HEK293T (cell line): ENCODE data around the gene LAMTOR4.
"Not testable (repeated sequence)": the region's sequence is repeated elsewhere in the genome, so short reads cannot be mapped to it uniquely, and the experiment has no call there.

Experiments
- CTCF ChIA-PET: fragments of 350-600 bp; formaldehyde crosslinking; extraction: SDS; loops from one replicate; lab custom pipeline; 2021; ENCODE audit warnings: antibody characterized with exemption, inconsistent platforms; lab: Yijun Ruan, JAX
- POLR2A ChIA-PET: fragments of 350-600 bp; formaldehyde crosslinking; extraction: SDS; loops from one replicate; lab custom pipeline; 2020; ENCODE audit warnings: antibody characterized with exemption, inconsistent platforms; lab: Yijun Ruan, JAX
- DNase-seq: peaks from one replicate; pipeline ENCODE4 v3.0.0; 2012; ENCODE audit warnings: mixed read lengths; ENCODE audit errors: extremely low spot score
- ARNT ChIP-seq: fragments of 450-650 bp; IDR thresholded peaks from 2 replicates; pipeline ENCODE4 v1.6.1; 2017; ENCODE audit warnings: mild to moderate bottlenecking
- BHLHE40 ChIP-seq: fragments of 450-650 bp; IDR thresholded peaks from 2 replicates; pipeline ENCODE4 v1.6.1; 2016; ENCODE audit warnings: mild to moderate bottlenecking, moderate library complexity, borderline replicate concordance
- CTBP1 ChIP-seq: fragments of 450-650 bp; IDR thresholded peaks from 2 replicates; pipeline ENCODE4 v1.6.1; 2016; ENCODE audit warnings: borderline replicate concordance
- ELF4 ChIP-seq: fragments of 450-650 bp; IDR thresholded peaks from 2 replicates; pipeline ENCODE4 v1.6.1; 2017; ENCODE audit warnings: antibody characterized with exemption
- FOXA1 ChIP-seq: fragments of 450-650 bp; IDR thresholded peaks from 2 replicates; pipeline ENCODE4 v1.6.1; 2016; ENCODE audit warnings: mild to moderate bottlenecking
- FOXK2 ChIP-seq: fragments of 450-650 bp; IDR thresholded peaks from 2 replicates; pipeline ENCODE4 v1.6.1; 2016; ENCODE audit warnings: mild to moderate bottlenecking
- HDGF ChIP-seq: fragments of 450-650 bp; IDR thresholded peaks from 2 replicates; pipeline ENCODE4 v1.6.1; 2017; ENCODE audit warnings: antibody characterized with exemption, borderline replicate concordance
- L3MBTL2 ChIP-seq: fragments of 450-650 bp; conservative IDR thresholded peaks from 2 replicates; pipeline ENCODE4 v1.6.1; 2016; ENCODE audit warnings: mild to moderate bottlenecking
- LEF1 ChIP-seq: fragments of 450-650 bp; IDR thresholded peaks from 2 replicates; pipeline ENCODE4 v1.6.1; 2017; ENCODE audit warnings: mild to moderate bottlenecking, borderline replicate concordance
- NFRKB ChIP-seq: fragments of 450-650 bp; IDR thresholded peaks from 2 replicates; pipeline ENCODE4 v1.6.1; 2016; ENCODE audit warnings: mild to moderate bottlenecking, moderate library complexity
- PKNOX1 ChIP-seq: fragments of 450-650 bp; IDR thresholded peaks from 2 replicates; pipeline ENCODE4 v1.6.1; 2016
- SP1 ChIP-seq: fragments of 450-650 bp; IDR thresholded peaks from 2 replicates; pipeline ENCODE4 v1.6.1; 2017
- SUZ12 ChIP-seq: fragments of 450-650 bp; IDR thresholded peaks from 2 replicates; pipeline ENCODE4 v1.6.1; 2016; ENCODE audit warnings: mild to moderate bottlenecking
- TARDBP ChIP-seq: fragments of 450-650 bp; IDR thresholded peaks from 2 replicates; pipeline ENCODE4 v1.6.1; 2016
- ZNF384 ChIP-seq: fragments of 450-650 bp; IDR thresholded peaks from 2 replicates; pipeline ENCODE4 v1.6.1; 2016

LAMTOR4 gene

DNA sequence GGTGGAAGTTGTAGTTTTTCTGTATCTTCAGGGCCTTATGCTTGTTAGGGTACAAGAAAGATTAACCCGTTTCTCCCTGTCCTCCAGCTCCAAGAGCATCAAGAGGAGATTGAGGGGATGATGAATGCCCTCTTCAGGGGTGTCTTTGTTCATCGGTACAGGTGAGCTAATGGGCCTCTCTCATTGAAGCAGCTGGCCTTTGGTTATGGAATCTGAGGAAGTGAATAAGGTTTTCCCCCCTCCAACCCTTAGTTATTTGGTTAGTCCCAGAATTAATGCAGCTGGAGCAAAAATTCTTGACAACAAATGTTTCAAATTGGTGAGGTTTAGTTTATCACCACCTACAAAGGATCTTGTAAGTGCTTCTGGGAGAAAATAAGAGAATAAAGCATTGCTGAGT lies 46.5 kb downstream of the LAMTOR4 start:
- ChIA-PET POLR2A (interaction anchor here (0.9 kb wide), 1 partner anchor 47 kb away, joined by 3 read pairs; the partner anchor contains the start of gene LAMTOR4), CTCF (no interaction called here)
- no peak for TF ChIP-seq SUZ12
- no peak for TF ChIP-seq CTBP1
- no peak for TF ChIP-seq BHLHE40
- no peak for TF ChIP-seq PKNOX1
- TF ChIP-seq LEF1, result no peak
- no peak for TF ChIP-seq NFRKB
- TF ChIP-seq TARDBP, result no peak
- no peak for TF ChIP-seq ARNT
- no peak for TF ChIP-seq L3MBTL2
- no peak for TF ChIP-seq ELF4
- no peak for TF ChIP-seq SP1
- TF ChIP-seq FOXA1, result no peak
- DNase-seq, result no peak

DNA sequence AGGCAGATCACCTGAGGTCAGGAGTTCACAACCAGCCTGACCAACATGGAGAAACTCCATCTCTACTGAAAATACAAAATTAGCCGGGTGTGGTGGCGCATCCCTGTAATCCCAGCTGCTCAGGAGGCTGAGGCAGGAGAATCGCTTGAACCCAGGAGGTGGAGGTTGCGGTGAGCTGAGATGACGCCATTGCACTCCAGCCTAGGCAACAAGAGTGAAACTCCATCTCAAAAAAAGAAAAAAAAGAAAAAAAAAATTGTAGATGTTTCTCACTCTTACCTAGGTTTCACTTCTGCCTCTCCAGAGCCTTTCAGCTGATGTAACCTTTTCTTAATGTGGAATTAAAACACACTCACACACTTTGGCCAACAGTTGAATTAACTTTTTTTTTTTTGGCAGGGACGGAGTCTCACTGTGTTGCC lies 47.2 kb downstream of the LAMTOR4 start:
- ChIA-PET POLR2A (interaction anchor here (0.6 kb wide), 1 partner anchor 83 kb away, joined by 3 read pairs; no protein-coding TSS in a partner anchor), CTCF (interaction anchor here (0.6 kb wide), 1 partner anchor 251 kb away, joined by 3 read pairs; no protein-coding TSS in a partner anchor)

GRCh38 chr7:100198266-100198665 lies 49.5 kb downstream of the LAMTOR4 start:
- DNase-seq, result no peak
- ChIA-PET POLR2A (no interaction called here), CTCF (no interaction called here)
- TF ChIP-seq HDGF (no peak), LEF1 (no peak), SUZ12 (no peak), FOXK2 (no peak), ZNF384 (no peak)

More for the DNA sequence above, 47.2 kb downstream of the LAMTOR4 start:
- DNase-seq, result not testable (repeated sequence)

- POLR2A ChIA-PET, result interaction anchor here (1.5 kb wide), 1 partner anchor 11 kb away, joined by 3 read pairs; no protein-coding TSS in a partner anchor
- CTCF ChIA-PET, result no interaction called here
- TF ChIP-seq TARDBP, result no peak
- TF ChIP-seq HDGF, result no peak
- TF ChIP-seq ZNF384, result no peak
- TF ChIP-seq L3MBTL2, result no peak
- no peak for TF ChIP-seq SP1
- no peak for TF ChIP-seq PKNOX1
- DNase-seq, result no peak
These were observed 52.0 kb downstream of the LAMTOR4 start for GRCh38 chr7:100200693-100201092.
